LNCaP clone FGC (cell line): ENCODE measurements around the gene F5.

Experiments
- DNase-seq: peaks from one replicate; pipeline ENCODE4 v3.0.0-alpha.2; 2011; ENCODE audit warnings: low read depth
- H3K4me3 ChIP-seq: 2 replicates; pipeline ENCODE4 v1.5.1; 2011; ENCODE audit warnings: mild to moderate bottlenecking, low read depth, low read length, control low read depth
- CTCF ChIP-seq: IDR thresholded peaks from 2 replicates; pipeline ENCODE4 v1.5.1; 2012; ENCODE audit warnings: mild to moderate bottlenecking; ENCODE audit not compliant: control insufficient read depth, insufficient read depth; ENCODE audit errors: extremely low read depth

The F5 gene

GRCh38 chr1:169483500-169483966, 102.7 kb downstream of the F5 start:
- DNase-seq = peak; percentile 45
- H3K4me3 ChIP-seq = peak overlapping the region; percentile 74
- no peak for TF ChIP-seq CTCF

- H3K4me3 ChIP-seq = no peak overlapping the region
- TF ChIP-seq CTCF = no peak
Measured at GRCh38 chr1:169479363-169480066, 106.8 kb downstream of the F5 start.

GRCh38 chr1:169478094-169478672, 108.1 kb downstream of the F5 start:
- TF ChIP-seq CTCF = no peak
- DNase-seq = no peak
- no peak overlapping the region for H3K4me3 ChIP-seq

More at GRCh38 chr1:169479363-169480066, 106.8 kb downstream of the F5 start:
- no peak for DNase-seq

GRCh38 chr1:169475806-169476387, 110.4 kb downstream of the F5 start:
- no peak for TF ChIP-seq CTCF
- no peak overlapping the region for H3K4me3 ChIP-seq
- no peak for DNase-seq

- H3K4me3 ChIP-seq = no peak overlapping the region
- TF ChIP-seq CTCF = no peak
- no peak for DNase-seq
Measured at GRCh38 chr1:169474302-169474995, 111.8 kb downstream of the F5 start.

GRCh38 chr1:169473347-169473746, 112.9 kb downstream of the F5 start:
- H3K4me3 ChIP-seq = no peak overlapping the region
- no peak for TF ChIP-seq CTCF
- no peak for DNase-seq
